ENCODE data around the gene MRRF.

DNA sequence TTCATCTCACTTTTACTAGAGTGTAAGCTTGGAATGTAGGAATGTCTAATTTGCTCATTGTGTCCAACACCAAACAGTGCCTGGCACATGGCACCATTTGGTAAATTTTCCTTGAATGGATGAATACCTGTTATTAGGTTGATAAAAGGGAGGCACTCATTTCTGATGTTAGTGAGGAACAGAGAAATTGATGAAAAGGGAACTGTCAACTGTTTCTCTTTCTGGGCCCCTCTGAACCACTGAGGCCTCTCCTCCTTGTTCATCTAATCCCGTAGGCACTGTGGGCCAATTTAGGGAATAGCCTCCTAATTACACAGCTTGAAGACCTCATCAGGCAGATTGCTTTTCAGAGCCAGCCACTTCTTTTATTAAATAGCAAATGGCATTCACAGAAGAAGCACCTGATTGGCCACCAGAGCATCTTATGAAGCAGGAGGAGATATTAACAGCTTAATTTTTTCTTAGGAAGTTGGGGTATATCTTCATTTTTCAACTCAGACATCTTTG, 22.6 kb downstream of the MRRF start:
- TF ChIP-seq, protein P1, sequence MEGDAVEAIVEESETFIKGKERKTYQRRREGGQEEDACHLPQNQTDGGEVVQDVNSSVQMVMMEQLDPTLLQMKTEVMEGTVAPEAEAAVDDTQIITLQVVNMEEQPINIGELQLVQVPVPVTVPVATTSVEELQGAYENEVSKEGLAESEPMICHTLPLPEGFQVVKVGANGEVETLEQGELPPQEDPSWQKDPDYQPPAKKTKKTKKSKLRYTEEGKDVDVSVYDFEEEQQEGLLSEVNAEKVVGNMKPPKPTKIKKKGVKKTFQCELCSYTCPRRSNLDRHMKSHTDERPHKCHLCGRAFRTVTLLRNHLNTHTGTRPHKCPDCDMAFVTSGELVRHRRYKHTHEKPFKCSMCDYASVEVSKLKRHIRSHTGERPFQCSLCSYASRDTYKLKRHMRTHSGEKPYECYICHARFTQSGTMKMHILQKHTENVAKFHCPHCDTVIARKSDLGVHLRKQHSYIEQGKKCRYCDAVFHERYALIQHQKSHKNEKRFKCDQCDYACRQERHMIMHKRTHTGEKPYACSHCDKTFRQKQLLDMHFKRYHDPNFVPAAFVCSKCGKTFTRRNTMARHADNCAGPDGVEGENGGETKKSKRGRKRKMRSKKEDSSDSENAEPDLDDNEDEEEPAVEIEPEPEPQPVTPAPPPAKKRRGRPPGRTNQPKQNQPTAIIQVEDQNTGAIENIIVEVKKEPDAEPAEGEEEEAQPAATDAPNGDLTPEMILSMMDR (IDR thresholded peaks at IDR 0.05), result no peak
- TF ChIP-seq POLR2A (IDR thresholded peaks at IDR 0.05), result no peak
